Measurements from ENCODE around the gene ACTR2.

DNA sequence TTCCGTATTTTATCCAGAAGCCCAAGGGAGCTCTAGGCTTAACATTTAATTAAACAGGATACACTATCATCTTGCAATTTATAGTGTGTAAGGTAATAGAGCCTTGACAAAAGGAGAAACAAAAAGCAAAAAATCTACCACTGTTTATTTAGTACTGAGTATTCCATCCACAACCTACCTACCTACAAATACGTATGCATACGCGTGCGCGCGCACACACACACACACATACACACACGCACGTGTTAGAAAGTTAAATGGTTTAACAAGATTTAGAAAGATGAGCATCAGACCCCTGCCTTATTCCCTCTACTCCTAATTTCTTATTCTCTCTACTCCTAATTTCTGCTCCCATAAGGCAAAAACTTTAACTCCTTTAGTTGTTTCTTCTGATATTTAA is 14.6 kb upstream of the ACTR2 start:
- TF ChIP-seq POLR2A (IDR thresholded peaks at IDR 0.05) (no peak), CTCF (IDR thresholded peaks at IDR 0.05) (no peak)

Measured in Peyer's patch (tissue), 4 donors.